RWPE2 (cell line): ENCODE measurements around the gene UTP15.
A peak's percentile ranks its signal among the peaks of the same experiment; 100 is the strongest.

Experiments
- ATAC-seq: fragments of 200-7000 bp; cut with Tn5 transposase; 3 replicates; pipeline ENCODE4 v1.9.1; 2021; ENCODE audit warnings: low read depth
- DNase-seq: peaks from one replicate; pipeline ENCODE4 v3.0.0-alpha.2; 2020; ENCODE audit warnings: low spot score
- H3K27ac ChIP-seq: fragments of 450-650 bp; 2 replicates; pipeline ENCODE4 v1.5.1; 2017; ENCODE audit warnings: mild to moderate bottlenecking; ENCODE audit not compliant: poor library complexity, severe bottlenecking
- H3K27me3 ChIP-seq: fragments of 250-450 bp; sonication (Bioruptor Pico); 2 replicates; pipeline ENCODE4 v1.5.1; 2021; ENCODE audit warnings: mild to moderate bottlenecking, moderate library complexity; ENCODE audit not compliant: insufficient read depth, poor library complexity, severe bottlenecking
- H3K36me3 ChIP-seq: fragments of 250-450 bp; sonication (Bioruptor Pico); 2 replicates; pipeline ENCODE4 v1.5.1; 2020; ENCODE audit warnings: low read depth, mild to moderate bottlenecking, moderate library complexity
- H3K4me1 ChIP-seq: fragments of 250-450 bp; sonication (Bioruptor Pico); 2 replicates; pipeline ENCODE4 v1.5.1; 2021; ENCODE audit warnings: mild to moderate bottlenecking, moderate library complexity; ENCODE audit not compliant: insufficient read depth, poor library complexity, severe bottlenecking
- H3K4me3 ChIP-seq: fragments of 250-450 bp; sonication (Bioruptor Pico); 2 replicates; pipeline ENCODE4 v1.5.1; 2021; ENCODE audit warnings: mild to moderate bottlenecking, moderate library complexity; ENCODE audit not compliant: severe bottlenecking
- H3K9me3 ChIP-seq: fragments of 250-450 bp; sonication (Bioruptor Pico); 2 replicates; pipeline ENCODE4 v1.5.1; 2021; ENCODE audit warnings: mild to moderate bottlenecking, moderate library complexity; ENCODE audit not compliant: severe bottlenecking
- CTCF ChIP-seq: fragments of 450-650 bp; IDR thresholded peaks from one replicate; pipeline ENCODE4 v1.5.1; 2017; ENCODE audit warnings: mild to moderate bottlenecking, moderate library complexity; ENCODE audit not compliant: poor library complexity, severe bottlenecking

UTP15 gene

DNA sequence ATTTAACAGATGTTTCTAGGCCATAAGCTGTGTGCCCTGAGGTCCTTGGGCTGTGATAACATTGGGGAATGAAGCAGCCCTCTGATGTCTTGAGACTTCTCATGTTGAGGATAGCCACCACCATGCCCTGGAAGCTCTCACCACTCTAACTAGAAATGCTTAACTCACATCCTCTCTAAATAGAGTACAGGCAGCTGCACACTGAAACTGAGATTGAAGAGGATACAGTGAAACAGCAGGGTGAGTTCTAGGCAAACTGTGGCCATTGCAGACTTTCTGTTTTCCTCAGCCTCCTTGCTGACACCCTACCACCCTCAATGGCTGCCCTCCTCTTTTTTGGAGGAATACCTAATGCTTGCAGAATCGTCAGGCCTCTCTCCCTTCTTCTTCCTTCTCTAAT lies 22.4 kb downstream of the UTP15 start:
- TF ChIP-seq CTCF = no peak
- DNase-seq (no peak), ATAC-seq (no peak)

DNA sequence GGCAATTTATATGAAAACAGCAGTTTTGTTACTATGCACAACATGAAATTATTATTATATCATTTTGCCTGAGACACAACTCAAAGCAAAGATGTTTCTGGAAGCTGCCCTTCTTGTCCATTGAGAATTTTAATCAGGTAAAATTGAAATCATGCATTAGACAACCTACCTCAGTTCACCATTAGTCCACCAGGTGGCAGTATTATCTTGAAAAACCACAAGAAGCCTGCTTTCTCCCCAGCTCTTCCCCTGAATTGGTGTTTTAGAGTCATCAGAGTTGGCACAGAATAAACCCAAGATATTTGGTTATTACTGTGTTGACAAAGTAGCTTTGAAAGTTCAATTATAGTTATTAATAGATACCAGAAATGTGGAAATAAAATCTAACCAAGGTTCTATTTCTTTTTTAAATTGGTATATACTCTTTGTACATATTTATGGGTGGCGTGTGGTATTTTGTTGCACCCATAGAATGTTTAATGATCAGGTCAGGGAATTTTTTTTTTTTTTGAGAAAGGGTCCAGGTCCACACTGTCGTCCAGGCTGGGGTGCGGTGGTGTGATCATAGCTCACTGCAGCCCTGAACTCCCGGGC lies 25.7 kb downstream of the UTP15 start:
- Histone ChIP-seq H3K27ac (peak overlapping the region; percentile 66), H3K36me3 (no peaks in the 10 kb centered on the region), H3K4me3 (no peak overlapping the region), H3K4me1 (peaks cover 19% of the 10 kb centered on the region), H3K9me3 (no peaks in the 10 kb centered on the region), H3K27me3 (no peaks in the 10 kb centered on the region)
- no peak for DNase-seq
- ATAC-seq = peak; percentile 65
- TF ChIP-seq CTCF = peak; percentile 97

More for the DNA sequence above, 22.4 kb downstream of the UTP15 start:
- Histone ChIP-seq H3K27me3 (no peaks in the 10 kb centered on the region), H3K27ac (no peak overlapping the region), H3K9me3 (no peaks in the 10 kb centered on the region), H3K4me3 (no peak overlapping the region), H3K36me3 (peaks cover 5% of the 10 kb centered on the region; the same call in 1 of the 2 replicates), H3K4me1 (peaks cover 18% of the 10 kb centered on the region)

GRCh38 chr5:73591698-73592501 lies 26.4 kb downstream of the UTP15 start:
- Histone ChIP-seq H3K27me3 (no peaks in the 10 kb centered on the region), H3K27ac (peak overlapping the region; percentile 66), H3K36me3 (no peaks in the 10 kb centered on the region), H3K4me1 (peaks cover 19% of the 10 kb centered on the region), H3K4me3 (no peak overlapping the region), H3K9me3 (no peaks in the 10 kb centered on the region)
- DNase-seq (no peak), ATAC-seq (peak; percentile 72)
- peak; percentile 5 for TF ChIP-seq CTCF

- peak overlapping the region; percentile 66 for H3K27ac ChIP-seq
- peak; percentile 5; the same call in 1 of the 3 replicates for ATAC-seq
- TF ChIP-seq CTCF = no peak
- H3K36me3 ChIP-seq = no peaks in the 10 kb centered on the region
- DNase-seq = no peak
- H3K27me3 ChIP-seq = no peaks in the 10 kb centered on the region
- peaks cover 19% of the 10 kb centered on the region for H3K4me1 ChIP-seq
- H3K4me3 ChIP-seq = no peak overlapping the region
- no peaks in the 10 kb centered on the region for H3K9me3 ChIP-seq
Measured at GRCh38 chr5:73592551-73592950, 27.0 kb downstream of the UTP15 start.
